H1 (cell line): Measurements from ENCODE around the gene DIP2B. TPM values are rescaled to one million over a fixed set of nuclear protein-coding genes. Genes with fewer than 3 reads are reported as not detected.

Source experiments
- CTCF ChIA-PET: fragments of 300-600 bp; sonication (Branson Sonifier 250); formaldehyde crosslinking; loops from one replicate; lab custom pipeline; 2021; ENCODE audit not compliant: partially characterized antibody; lab: Charles Lee
- POLR2A ChIA-PET: fragments of 300-600 bp; sonication (Branson Sonifier 250); formaldehyde crosslinking; loops from one replicate; lab custom pipeline; 2021; ENCODE audit warnings: inconsistent platforms; ENCODE audit not compliant: partially characterized antibody; lab: Charles Lee
- DNase-seq, 2 experiments: peaks; one replicate each; pipeline versions ENCODE4 v3.0.0 to v3.0.0-alpha.2; 2010 to 2022; ENCODE audit warnings: low spot score in 2 of 2, low read depth in 1 of 2, mixed read lengths in 1 of 2
- FAIRE-seq: peaks from 2 replicates; lab custom pipeline; 2011; peaks lifted over from hg19 to GRCh38; lab: Jason Lieb, UNC
- H2AFZ ChIP-seq: 2 replicates; pipeline ENCODE4 v1.8.1; 2012; ENCODE audit warnings: low read length, inconsistent platforms
- H2AK5ac ChIP-seq: 2 replicates; pipeline ENCODE4 v1.6.1; 2013; ENCODE audit warnings: low read depth, low read length
- H2BK120ac ChIP-seq: replicated peaks from 2 replicates; pipeline ENCODE3; 2013; ENCODE audit warnings: low read depth, low read length, inconsistent platforms
- H2BK12ac ChIP-seq: 2 replicates; pipeline ENCODE4 v1.6.1; 2013; ENCODE audit warnings: low read depth, low read length
- H2BK15ac ChIP-seq: 2 replicates; pipeline ENCODE4 v1.6.1; 2013; ENCODE audit warnings: low read length
- H2BK20ac ChIP-seq: 2 replicates; pipeline ENCODE4 v1.6.1; 2013; ENCODE audit warnings: low read length
- H2BK5ac ChIP-seq: 2 replicates; pipeline ENCODE4 v1.6.1; 2013; ENCODE audit warnings: low read depth, low read length
- H3K14ac ChIP-seq: 2 replicates; pipeline ENCODE4 v1.6.1; 2013; ENCODE audit warnings: inconsistent platforms; ENCODE audit not compliant: insufficient read length
- H3K18ac ChIP-seq: 2 replicates; pipeline ENCODE4 v1.6.1; 2013; ENCODE audit warnings: low read length; ENCODE audit errors: extremely low read depth
- H3K23ac ChIP-seq: 2 replicates; pipeline ENCODE4 v1.6.1; 2013; ENCODE audit warnings: inconsistent platforms; ENCODE audit not compliant: insufficient read length
- H3K23me2 ChIP-seq: 2 replicates; pipeline ENCODE4 v1.6.1; 2013; ENCODE audit warnings: low read depth, low read length
- H3K27ac ChIP-seq: 2 replicates; pipeline ENCODE4 v1.6.1; 2011; ENCODE audit warnings: low read depth, low read length, inconsistent platforms
- H3K27me3 ChIP-seq, 4 experiments: replicated peaks in 1 of 4; 1 replicate in 1 of 4; 2 replicates in 3 of 4; pipeline versions ENCODE4 v1.6.1 to v1.8.1; 2011 to 2013; ENCODE audit warnings: low read length in 3 of 4, mild to moderate bottlenecking in 3 of 4, inconsistent platforms in 2 of 4, mixed read lengths in 2 of 4, moderate library complexity in 1 of 4; ENCODE audit not compliant: control insufficient read depth in 3 of 4, insufficient read depth in 3 of 4; ENCODE audit errors: extremely low read depth in 1 of 4
- H3K36me3 ChIP-seq, 4 experiments: 2 replicates each; pipeline versions ENCODE4 v1.6.1 to v1.8.1; 2011 to 2013; ENCODE audit warnings: mild to moderate bottlenecking in 4 of 4, low read length in 3 of 4, moderate library complexity in 2 of 4, control low read depth in 1 of 4, inconsistent platforms in 1 of 4; ENCODE audit not compliant: insufficient read depth in 4 of 4, control insufficient read depth in 2 of 4
- H3K4ac ChIP-seq: replicated peaks from 2 replicates; pipeline ENCODE3; 2013; ENCODE audit warnings: low read length, low read depth, mixed read lengths, inconsistent platforms; ENCODE audit not compliant: insufficient read length
- H3K4me1 ChIP-seq, 4 experiments: replicated peaks in 1 of 4; 1 replicate in 1 of 4; 2 replicates in 3 of 4; pipeline versions ENCODE4 v1.6.1 to v1.8.1; 2011 to 2013; ENCODE audit warnings: low read length in 3 of 4, inconsistent platforms in 2 of 4, mixed read lengths in 1 of 4; ENCODE audit not compliant: insufficient read depth in 4 of 4, control insufficient read depth in 3 of 4
- H3K4me2 ChIP-seq, 2 experiments: 2 replicates each; pipeline versions ENCODE4 v1.6.1 to v1.8.1; 2011 to 2013; ENCODE audit warnings: low read depth in 2 of 2, low read length in 2 of 2, control low read depth in 1 of 2, inconsistent platforms in 1 of 2, mild to moderate bottlenecking in 1 of 2; ENCODE audit not compliant: insufficient read depth in 1 of 2
- H3K4me3 ChIP-seq, 4 experiments: fragments of 200-600, 300-600 bp in 1 of 4; sonication (generic), shearing (Covaris generic), sonication (Bioruptor Twin) in 1 of 4; 2 replicates each; pipeline versions ENCODE4 v1.5.1 to v1.8.1; 2011 to 2016; ENCODE audit warnings: low read length in 4 of 4, low read depth in 3 of 4, control low read depth in 2 of 4, inconsistent platforms in 2 of 4, mild to moderate bottlenecking in 2 of 4, mixed read lengths in 1 of 4, moderate library complexity in 1 of 4; ENCODE audit not compliant: insufficient read depth in 2 of 4; ENCODE audit errors: extremely low read depth in 1 of 4
- H3K56ac ChIP-seq: replicated peaks from 2 replicates; pipeline ENCODE3; 2013; ENCODE audit warnings: low read depth, mild to moderate bottlenecking, mixed read lengths, low read length, inconsistent platforms; ENCODE audit not compliant: insufficient read length
- H3K79me1 ChIP-seq: 2 replicates; pipeline ENCODE4 v1.6.1; 2013; ENCODE audit warnings: low read depth, low read length, control low read depth
- H3K79me2 ChIP-seq, 2 experiments: 2 replicates each; pipeline versions ENCODE4 v1.6.1 to v1.8.1; 2012 to 2013; ENCODE audit warnings: low read length in 2 of 2, mild to moderate bottlenecking in 2 of 2, inconsistent platforms in 1 of 2; ENCODE audit not compliant: insufficient read depth in 2 of 2, control insufficient read depth in 1 of 2
- H3K9ac ChIP-seq, 4 experiments: replicated peaks in 1 of 4; 1 replicate in 1 of 4; 2 replicates in 3 of 4; pipeline versions ENCODE4 v1.6.1 to v1.8.1; 2011 to 2013; ENCODE audit warnings: low read depth in 3 of 4, low read length in 3 of 4, control low read depth in 2 of 4, mild to moderate bottlenecking in 2 of 4, moderate library complexity in 2 of 4, inconsistent platforms in 1 of 4; ENCODE audit errors: extremely low read depth in 1 of 4
- H3K9me3 ChIP-seq, 2 experiments: 2 replicates each; pipeline versions ENCODE4 v1.6.1 to v1.8.1; 2012 to 2013; ENCODE audit warnings: mild to moderate bottlenecking in 2 of 2, moderate library complexity in 2 of 2, control low read depth in 1 of 2, inconsistent platforms in 1 of 2, low read depth in 1 of 2, low read length in 1 of 2, mixed read lengths in 1 of 2; ENCODE audit not compliant: insufficient read depth in 2 of 2
- H4K20me1 ChIP-seq, 2 experiments: replicated peaks in 1 of 2; 2 replicates each; pipeline versions ENCODE3 to v1.8.1; 2011 to 2013; ENCODE audit warnings: inconsistent platforms in 2 of 2, low read length in 2 of 2, mild to moderate bottlenecking in 1 of 2; ENCODE audit not compliant: insufficient read depth in 2 of 2, control insufficient read depth in 1 of 2
- H4K5ac ChIP-seq: 2 replicates; pipeline ENCODE4 v1.6.1; 2013; ENCODE audit warnings: low read length, low read depth, mixed read lengths, inconsistent platforms; ENCODE audit not compliant: insufficient read length
- H4K8ac ChIP-seq: 2 replicates; pipeline ENCODE4 v1.8.0; 2013; ENCODE audit warnings: mild to moderate bottlenecking, moderate library complexity, low read length, inconsistent platforms; ENCODE audit not compliant: insufficient read depth; ENCODE audit errors: extremely low read depth
- H4K91ac ChIP-seq: replicated peaks from 2 replicates; pipeline ENCODE3; 2013; ENCODE audit warnings: low read length, mixed read lengths, inconsistent platforms; ENCODE audit not compliant: insufficient read length
- ATF3 ChIP-seq: IDR thresholded peaks from 2 replicates; pipeline ENCODE4 v1.6.1; 2011; ENCODE audit warnings: low read depth, mild to moderate bottlenecking, low read length; ENCODE audit not compliant: insufficient read depth
- BRCA1 ChIP-seq: IDR thresholded peaks from 2 replicates; pipeline ENCODE4 v1.6.1; 2012; ENCODE audit warnings: low read depth, low read length, improper control_type of control experiment
- MAFK ChIP-seq: IDR thresholded peaks from 2 replicates; pipeline ENCODE4 v1.6.1; 2012; ENCODE audit warnings: low read depth, mild to moderate bottlenecking, improper control_type of control experiment, low read length
- RAD21 ChIP-seq, 2 experiments: IDR thresholded peaks in 1 of 2; conservative IDR thresholded peaks in 1 of 2; 2 replicates each; pipeline ENCODE4 v1.6.1; 2011; ENCODE audit warnings: low read depth in 2 of 2, low read length in 2 of 2, improper control_type of control experiment in 1 of 2, inconsistent platforms in 1 of 2, mild to moderate bottlenecking in 1 of 2, moderate library complexity in 1 of 2
- RXRA ChIP-seq: IDR thresholded peaks from 2 replicates; pipeline ENCODE4 v1.6.1; 2011; ENCODE audit warnings: low read depth, mild to moderate bottlenecking, low read length, moderate library complexity; ENCODE audit not compliant: insufficient read depth
- WGBS, 2 experiments: shearing (Covaris generic) in 1 of 2; methylation state at CpG; one replicate each; pipeline versions ENCODE4 v1.1.6 to v1.1.7; 2013 to 2015; ENCODE audit warnings: low lambda C conversion rate in 2 of 2, mixed read lengths in 2 of 2, inconsistent platforms in 1 of 2, low coverage in 1 of 2, missing lambda C conversion rate in 1 of 2; ENCODE audit not compliant: insufficient replicate concordance in 2 of 2, insufficient coverage in 1 of 2, insufficient read length in 1 of 2; ENCODE audit errors: extremely low coverage in 1 of 2, missing lambda C conversion rate in 1 of 2; 5-methylcytosine and 5-hydroxymethylcytosine counted together
- polyA plus RNA-seq, 7 experiments: library from polyadenylated mRNA; depleted of rRNA in 3 of 7; stranded (reverse) in 5 of 7; unstranded in 2 of 7; fragments of >200 nt in 5 of 7; fragments of 200-250 nt in 2 of 7; gene quantifications; 1 replicate in 5 of 7; 2 replicates in 1 of 7; 4 replicates in 1 of 7; pipeline versions ENCODE4 v1.2.1 to v1.2.3, GENCODE V29; 2011 to 2013; ENCODE audit warnings: missing spikeins in 2 of 7, mixed read lengths in 2 of 7
- total RNA-seq: library from RNA; stranded (reverse); fragmentation: NEBNext Ultra II Directional; extraction: Animal tissue kit (Norgen Biotek cat#: 25700); gene quantifications from 2 replicates; pipeline ENCODE4 v1.2.1, GENCODE V29; 2021
- TF ChIP-seq, protein P1 (sequence below): IDR thresholded peaks from 2 replicates; pipeline ENCODE4 v1.6.1; 2011; ENCODE audit warnings: low read length, improper control_type of control experiment

Gene DIP2B
- total and polyA plus RNA-seq, 2 of the 8 experiments (the other 6 are each of a cell fraction or from before 2014, with no cell fraction given) = 11.1 to 29.6 TPM

DNA sequence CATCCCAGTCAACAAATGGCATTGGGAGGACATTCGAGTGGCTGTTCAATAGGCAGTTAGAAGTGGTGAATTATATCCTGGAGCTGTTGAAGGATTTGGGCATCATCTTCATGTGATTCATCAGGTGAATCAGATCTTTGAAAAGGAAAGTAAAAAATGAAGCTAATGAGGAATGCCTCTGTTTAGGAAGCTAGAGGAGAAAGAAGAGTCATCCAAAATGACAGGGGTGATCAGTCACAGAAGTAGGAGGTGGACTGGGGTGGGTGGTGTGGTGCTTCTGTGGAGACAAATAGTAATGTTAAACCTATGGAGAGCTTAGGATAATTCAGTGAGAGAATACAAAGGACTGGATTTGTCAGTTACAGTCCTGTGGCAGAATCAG, 32.7 kb downstream of the DIP2B start:
- no peak overlapping the region for H2BK120ac ChIP-seq

More for the DNA sequence above, 32.7 kb downstream of the DIP2B start:
- DNase-seq = no peak
- Histone ChIP-seq H2BK15ac (no peak overlapping the region), H2AK5ac (no peak overlapping the region), H2AFZ (no peak overlapping the region), H3K79me2 (peaks cover 0 to 69% of the 10 kb centered on the region in 2 experiments; a peak in 3 of 4 replicates), H2BK20ac (peak overlapping the region; percentile 82; the same call in 1 of the 2 replicates), H3K9me3 (no peaks in the 10 kb centered on the region), H4K91ac (no peak overlapping the region), H3K4me2 (peak overlapping the region in 1 of 2 experiments; percentile 23; a peak in 1 of 4 replicates), H3K4me3 (no peak overlapping the region), H3K4ac (no peak overlapping the region), H4K5ac (no peak overlapping the region), H3K4me1 (peaks cover 0 to 12% (median 5%) of the 10 kb centered on the region in 4 experiments; a peak in 4 of 7 replicates), H3K27ac (no peak overlapping the region), H4K20me1 (peaks cover 0 to 2% of the 10 kb centered on the region in 2 experiments), H3K56ac (no peak overlapping the region), H3K9ac (no peak overlapping the region), H3K79me1 (peaks cover 2% of the 10 kb centered on the region; the same call in 1 of the 2 replicates), H3K36me3 (no peaks in the 10 kb centered on the region; a peak in 1 of 8 replicates), H3K27me3 (no peaks in the 10 kb centered on the region), H3K23ac (no peak overlapping the region), H2BK12ac (no peak overlapping the region), H2BK5ac (no peak overlapping the region), H3K23me2 (no peaks in the 10 kb centered on the region), H3K14ac (no peak overlapping the region), H4K8ac (no peak overlapping the region), H3K18ac (no peak overlapping the region)
- 69% methylated on average over 1 of the region's 1 CpG; no CpG with 5 or more reads in 1 of the 2 experiments for WGBS, 2 experiments
- no peak for FAIRE-seq
- TF ChIP-seq RXRA = no peak
- no peak for TF ChIP-seq MAFK
- TF ChIP-seq ATF3 = no peak
- no peak for TF ChIP-seq RAD21 (IDR thresholded peaks at IDR 0.05 in 1 of 2, conservative IDR thresholded peaks at IDR 0.05 in 1 of 2; ENCODE audit: low read depth in 2 of 2, low read length in 2 of 2)
- no peak for TF ChIP-seq BRCA1
- TF ChIP-seq, protein P1, sequence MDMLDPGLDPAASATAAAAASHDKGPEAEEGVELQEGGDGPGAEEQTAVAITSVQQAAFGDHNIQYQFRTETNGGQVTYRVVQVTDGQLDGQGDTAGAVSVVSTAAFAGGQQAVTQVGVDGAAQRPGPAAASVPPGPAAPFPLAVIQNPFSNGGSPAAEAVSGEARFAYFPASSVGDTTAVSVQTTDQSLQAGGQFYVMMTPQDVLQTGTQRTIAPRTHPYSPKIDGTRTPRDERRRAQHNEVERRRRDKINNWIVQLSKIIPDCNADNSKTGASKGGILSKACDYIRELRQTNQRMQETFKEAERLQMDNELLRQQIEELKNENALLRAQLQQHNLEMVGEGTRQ = no peak
- POLR2A ChIA-PET = interaction anchor here (1.2 to 1.5 kb wide), 2 partner anchors 12 to 13 kb away, joined by 5 to 7 read pairs; no protein-coding TSS in a partner anchor
- CTCF ChIA-PET = interaction anchor here (1.1 to 2.0 kb wide), 7 partner anchors 26 to 106 kb away, joined by 3 to 6 read pairs (median 5); no protein-coding TSS in a partner anchor
